Stimulated activated CD8-positive, alpha-beta memory T cell treated with anti-CD3 and anti-CD28 coated beads, Interleukin-15, amount 100 ng/mL, for 24 hours (primary cell): ENCODE measurements around the gene PRKCA.
"Not testable (repeated sequence)": the region's sequence is repeated elsewhere in the genome, so short reads cannot be mapped to it uniquely, and the experiment has no call there.

Source experiments
- DNase-seq: peaks from one replicate; pipeline ENCODE4 v3.0.0-alpha.2; 2020; ENCODE audit warnings: low read depth

Gene PRKCA

DNA sequence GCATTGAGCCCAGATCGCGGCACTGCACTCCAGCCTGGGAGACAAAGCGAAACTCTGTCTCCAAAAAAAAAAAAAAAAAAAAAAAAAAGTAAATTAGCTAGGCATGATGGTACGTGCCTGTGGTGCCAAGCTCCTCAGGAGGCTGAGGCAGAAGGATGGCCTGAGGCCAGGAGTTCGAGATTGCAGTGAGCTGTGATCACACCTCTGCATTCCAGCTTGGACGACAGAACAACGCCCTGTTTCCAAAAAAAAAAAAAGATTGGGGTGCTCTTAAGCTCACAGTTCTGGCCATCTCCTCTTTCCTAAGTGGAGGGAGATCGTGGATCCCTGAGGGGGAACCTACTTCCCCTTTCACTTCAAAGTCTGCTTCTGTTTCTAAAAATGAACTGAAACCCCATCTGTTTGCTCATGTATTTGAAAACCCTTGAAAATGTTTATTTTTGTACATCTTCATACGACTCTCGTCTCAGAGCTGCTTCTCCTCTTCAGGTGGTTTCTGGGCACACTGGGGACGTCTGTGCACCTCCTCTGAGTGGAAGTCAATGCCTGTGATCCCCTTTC is 138.8 kb downstream of the PRKCA start:
- no peak for DNase-seq

DNA sequence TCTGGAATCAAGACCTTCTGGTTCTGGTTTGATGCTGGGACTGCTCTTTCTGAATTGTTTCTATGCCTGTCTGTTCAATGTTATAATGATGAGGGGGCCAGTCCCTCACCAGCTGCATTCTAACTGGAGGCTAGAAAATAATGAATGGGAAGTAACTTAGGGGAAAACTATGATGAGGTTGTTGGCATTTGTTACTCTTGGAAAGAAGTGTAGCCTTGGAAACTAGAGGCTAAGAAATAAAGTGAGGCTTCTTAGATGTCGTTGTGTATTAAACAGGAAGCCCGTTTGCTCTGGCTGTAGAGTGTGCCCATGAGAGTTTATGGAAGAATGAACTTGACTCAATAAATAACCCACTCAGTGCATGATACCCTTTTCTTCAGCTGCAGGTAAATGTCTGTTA is 140.8 kb downstream of the PRKCA start:
- DNase-seq, result no peak

GRCh38 chr17:66443606-66444005 is 141.2 kb downstream of the PRKCA start:
- DNase-seq, result no peak

GRCh38 chr17:66444031-66444430 is 141.6 kb downstream of the PRKCA start:
- DNase-seq, result no peak

DNA sequence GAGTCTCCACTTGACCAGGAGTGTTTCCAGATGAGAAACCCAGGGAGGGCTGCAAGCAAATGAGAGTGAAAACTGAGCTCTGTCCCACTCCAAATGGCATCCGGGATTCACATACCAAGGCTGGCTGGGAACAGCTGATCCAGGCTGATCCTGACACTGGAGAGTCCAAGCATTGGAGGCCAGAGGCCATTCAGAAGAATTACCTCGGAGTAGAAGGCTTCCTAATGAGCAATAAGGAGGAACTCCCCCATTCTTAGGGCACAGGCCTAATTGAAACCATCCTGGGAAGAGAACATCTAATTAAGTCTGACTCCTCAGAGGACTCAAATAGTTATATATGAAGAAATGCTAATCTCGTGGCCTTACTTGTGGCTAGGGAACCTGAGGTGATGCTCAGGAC is 142.8 kb downstream of the PRKCA start:
- DNase-seq, result no peak

DNA sequence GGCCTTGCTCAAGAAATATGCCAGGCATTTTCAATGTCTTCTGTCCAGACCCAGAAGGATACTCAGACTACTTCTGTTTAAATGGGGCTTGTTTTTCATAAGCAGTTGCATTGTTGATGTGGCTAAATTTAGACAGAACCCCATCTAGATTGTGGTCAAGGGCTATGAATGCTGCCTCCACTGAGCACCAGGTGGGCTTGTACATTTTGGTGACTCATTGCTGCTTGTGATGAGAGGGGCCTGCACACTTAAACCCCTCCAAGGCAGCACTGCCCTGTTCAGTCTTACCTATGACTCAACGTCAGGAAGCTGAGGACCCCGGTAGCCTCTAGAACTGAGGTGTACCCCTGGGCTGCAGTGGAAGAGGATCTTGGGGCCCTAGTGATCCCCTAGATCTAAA is 144.0 kb downstream of the PRKCA start:
- DNase-seq, result no peak

GRCh38 chr17:66447159-66447558 is 144.7 kb downstream of the PRKCA start:
- no peak for DNase-seq

GRCh38 chr17:66448026-66448639 is 145.7 kb downstream of the PRKCA start:
- DNase-seq, result no peak

- no peak for DNase-seq
Observed at GRCh38 chr17:66449418-66449977, 147.1 kb downstream of the PRKCA start.

DNA sequence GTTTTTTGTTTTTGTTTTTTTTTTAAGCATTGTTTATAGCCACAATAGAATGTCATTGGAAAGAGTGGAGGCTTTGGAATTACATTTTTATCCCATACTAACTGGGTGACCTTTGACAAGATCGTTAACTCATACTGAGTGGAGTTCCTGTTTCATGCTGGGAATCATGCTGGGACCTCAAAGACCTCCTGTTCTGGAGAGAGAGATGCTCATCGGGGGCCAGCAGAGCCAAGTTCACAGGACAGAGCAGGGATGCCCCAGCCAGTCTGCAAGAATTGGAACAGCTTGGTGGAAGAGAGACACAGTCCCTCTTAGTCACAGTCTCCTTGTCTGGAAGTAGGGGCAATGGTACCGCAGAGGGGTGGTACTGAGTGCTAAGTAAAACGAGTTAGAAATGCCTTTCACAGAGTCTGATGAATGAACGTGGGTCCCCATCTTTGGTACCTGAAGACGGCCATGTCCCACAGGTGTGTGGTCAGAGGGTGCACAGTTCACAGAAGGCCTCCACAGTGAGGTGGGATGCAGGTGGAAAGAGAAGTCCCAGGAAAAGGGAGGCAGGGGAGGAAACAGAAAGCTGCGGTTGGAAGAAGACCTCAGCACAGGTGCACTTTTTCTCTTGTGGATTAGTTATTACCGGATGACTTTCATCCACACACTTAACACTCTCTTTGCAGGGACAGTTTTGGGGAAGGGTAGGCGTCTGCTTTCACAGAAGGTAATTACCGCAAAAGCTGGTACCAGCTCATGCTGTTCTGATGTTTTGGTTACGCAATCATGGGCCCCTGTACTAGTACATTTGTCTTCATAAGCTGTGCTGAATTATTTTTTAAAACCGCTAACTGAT is 147.8 kb downstream of the PRKCA start:
- DNase-seq, result no peak

DNA sequence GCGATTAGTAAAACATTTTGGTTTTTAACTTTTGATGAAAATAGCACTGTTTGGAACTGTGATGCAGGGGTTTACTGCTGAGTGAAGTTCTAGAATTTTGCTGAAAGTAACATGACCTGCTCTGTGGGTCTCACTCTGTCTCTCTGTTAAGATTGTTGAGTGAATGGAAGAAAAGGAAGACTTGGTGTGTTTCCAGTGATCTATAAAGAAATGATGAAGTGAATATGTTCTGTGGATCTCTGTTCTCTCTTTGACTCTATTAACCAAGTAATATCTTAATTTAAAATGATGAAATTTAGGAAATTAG is 148.4 kb downstream of the PRKCA start:
- no peak for DNase-seq

DNA sequence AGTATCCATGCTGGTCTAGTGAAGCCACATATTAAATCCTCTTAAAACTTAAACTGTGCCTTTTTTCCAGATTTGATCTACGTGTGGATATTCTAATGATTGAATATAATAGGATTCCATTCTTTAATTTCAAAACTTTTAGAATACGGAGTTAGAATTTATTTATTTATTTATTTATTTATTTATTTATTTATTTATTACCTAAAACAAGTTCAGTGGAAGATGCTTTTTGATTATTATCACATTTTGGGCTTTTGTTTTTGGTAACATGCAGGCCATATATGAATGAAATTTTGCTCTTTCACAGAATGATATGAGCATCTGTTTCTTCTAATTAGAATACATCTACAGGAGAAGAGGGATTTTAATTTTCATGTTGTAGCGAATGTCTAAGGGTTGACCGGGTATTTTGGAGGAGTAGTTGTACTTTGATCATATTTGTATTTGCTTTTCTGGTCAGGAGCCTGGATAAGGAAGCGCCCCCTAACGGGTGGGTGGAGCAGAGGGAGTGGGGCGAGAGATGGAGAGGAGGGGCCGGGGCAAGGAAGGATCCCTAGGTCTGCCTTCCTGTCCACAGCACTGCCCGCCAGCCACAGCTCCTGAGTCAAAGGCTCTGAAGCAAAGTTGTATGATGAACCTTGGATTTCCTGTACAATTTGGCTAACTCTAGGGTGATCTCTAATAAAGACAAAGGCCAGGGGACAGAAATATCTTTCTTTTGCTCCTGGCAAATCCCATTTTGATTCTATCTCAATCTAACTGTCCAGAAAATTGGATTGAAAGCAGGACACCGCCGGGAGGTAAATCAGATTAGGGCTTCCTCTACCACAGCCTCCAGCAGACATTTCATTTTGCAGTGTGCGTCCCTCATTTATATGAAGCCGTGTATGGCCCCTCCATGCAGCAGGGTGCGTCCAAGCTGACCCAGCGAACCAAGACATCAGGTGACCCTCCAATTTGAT is 149.1 kb downstream of the PRKCA start:
- DNase-seq, result no peak

GRCh38 chr17:66455060-66455459 is 152.6 kb downstream of the PRKCA start:
- no peak for DNase-seq

DNA sequence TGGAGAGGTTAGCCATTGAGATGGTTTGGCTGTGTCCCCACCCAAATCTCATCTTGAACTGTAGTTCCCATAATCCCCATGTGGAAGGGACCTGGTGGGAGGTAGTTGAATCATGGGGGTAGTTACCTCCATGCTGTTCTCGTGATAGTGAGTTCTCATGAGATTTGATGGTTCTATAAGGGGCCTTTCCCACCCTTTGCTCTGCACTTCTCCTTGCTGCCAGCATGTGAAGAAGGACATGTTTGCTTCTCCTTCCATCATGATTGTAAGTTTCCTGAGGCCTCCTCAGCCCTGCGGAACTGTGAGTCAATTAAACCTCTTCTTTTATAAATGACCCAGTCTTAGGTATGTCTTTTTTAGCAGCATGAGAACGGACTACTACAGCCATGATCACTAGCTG is 155.1 kb downstream of the PRKCA start:
- DNase-seq, result not testable (repeated sequence)

GRCh38 chr17:66458782-66459181 is 156.4 kb downstream of the PRKCA start:
- DNase-seq, result no peak

DNA sequence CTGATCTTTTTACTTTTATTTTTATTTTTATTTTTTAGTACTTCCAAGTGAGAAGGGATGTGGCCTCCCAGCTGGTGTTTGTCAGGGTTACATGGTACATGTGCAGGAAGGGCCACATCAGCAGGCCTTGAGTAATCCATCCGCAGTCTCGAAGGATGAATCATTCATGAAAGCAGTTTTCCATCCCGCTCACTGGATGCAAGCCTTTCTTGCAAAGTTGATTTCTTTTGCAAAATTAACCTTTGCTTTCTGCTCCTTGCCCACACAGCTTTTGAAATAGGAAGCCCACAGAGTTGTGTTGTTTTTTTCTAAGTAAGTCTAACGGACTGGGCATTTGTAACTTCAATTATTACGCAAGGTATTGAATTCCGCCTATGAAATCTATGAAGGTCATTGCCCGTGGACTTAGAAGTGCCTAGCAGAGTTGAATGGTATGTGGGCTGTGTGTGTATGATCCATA is 157.4 kb downstream of the PRKCA start:
- DNase-seq, result no peak

DNA sequence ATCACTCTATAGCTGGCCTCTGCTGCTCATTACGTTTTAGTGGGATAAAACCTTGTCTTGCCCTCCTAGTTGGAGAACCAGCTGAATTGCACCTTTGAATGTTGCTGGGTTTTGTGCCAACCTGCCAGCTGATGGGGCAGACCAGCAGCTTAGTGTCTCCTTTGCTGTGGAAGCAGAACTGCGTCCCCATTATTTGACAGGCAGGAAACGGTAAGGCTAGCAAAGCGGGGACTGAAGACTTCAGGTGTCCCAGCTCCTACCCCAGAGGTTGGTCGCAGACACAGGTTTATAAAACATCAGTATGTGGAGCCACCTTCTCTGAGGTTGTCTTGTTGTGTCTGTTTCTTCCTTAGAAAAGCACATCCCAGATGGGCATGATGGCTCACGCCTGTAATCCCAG is 158.1 kb downstream of the PRKCA start:
- no peak for DNase-seq

GRCh38 chr17:66461343-66461995 is 159.1 kb downstream of the PRKCA start:
- DNase-seq, result no peak

- DNase-seq, result no peak
Observed at GRCh38 chr17:66462010-66462409, 159.6 kb downstream of the PRKCA start.

- no peak for DNase-seq
Observed at GRCh38 chr17:66464921-66465320, 162.5 kb downstream of the PRKCA start.

DNA sequence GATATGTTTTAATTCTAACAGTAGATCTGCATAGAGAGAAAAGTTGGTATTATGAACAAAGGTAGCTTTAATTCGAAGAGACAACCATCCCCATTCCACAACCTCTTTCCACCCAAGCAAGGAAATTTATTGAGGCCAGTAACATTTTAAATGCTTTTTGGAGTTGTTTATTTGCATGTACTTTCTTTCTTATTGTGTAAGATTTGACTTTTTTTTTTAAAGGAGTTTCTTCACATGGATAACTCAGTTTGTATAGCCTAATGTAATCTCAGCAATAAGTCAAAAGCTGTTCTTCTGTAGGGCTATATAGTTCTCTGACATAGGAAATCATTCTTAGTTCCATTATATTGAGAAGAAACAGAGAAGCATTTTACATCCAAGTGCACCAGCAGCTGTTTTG is 163.3 kb downstream of the PRKCA start:
- no peak for DNase-seq
